GM19035 (cell line): ENCODE data around the gene DNAAF1.
"Not testable (repeated sequence)": the region's sequence is repeated elsewhere in the genome, so short reads cannot be mapped to it uniquely, and the experiment has no call there.

Experiments
- ATAC-seq: cut with Tn5 transposase; IDR thresholded peaks from one replicate; pipeline ENCODE4 v1.9.1; 2021; ENCODE audit not compliant: unreplicated experiment

The DNAAF1 gene

DNA sequence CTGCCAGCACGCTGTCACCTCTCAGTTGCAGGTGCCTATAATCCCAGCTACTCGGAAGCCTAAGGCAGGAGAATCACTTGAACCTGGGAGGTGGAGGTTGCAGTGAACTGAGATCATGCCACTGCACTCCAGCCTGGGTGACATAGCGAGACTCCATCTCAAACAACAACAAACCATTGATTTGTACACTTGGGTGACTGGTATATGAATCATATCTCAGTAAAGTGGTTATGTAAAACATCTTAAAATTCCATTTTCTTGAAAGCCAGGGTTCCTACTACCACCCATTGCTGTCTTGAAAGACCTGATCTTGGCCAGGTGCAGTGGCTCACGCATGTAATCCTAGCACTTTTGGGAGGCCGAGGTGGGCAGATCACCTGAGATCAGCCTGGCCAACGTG is 60.0 kb downstream of the DNAAF1 start:
- ATAC-seq = not testable (repeated sequence)

DNA sequence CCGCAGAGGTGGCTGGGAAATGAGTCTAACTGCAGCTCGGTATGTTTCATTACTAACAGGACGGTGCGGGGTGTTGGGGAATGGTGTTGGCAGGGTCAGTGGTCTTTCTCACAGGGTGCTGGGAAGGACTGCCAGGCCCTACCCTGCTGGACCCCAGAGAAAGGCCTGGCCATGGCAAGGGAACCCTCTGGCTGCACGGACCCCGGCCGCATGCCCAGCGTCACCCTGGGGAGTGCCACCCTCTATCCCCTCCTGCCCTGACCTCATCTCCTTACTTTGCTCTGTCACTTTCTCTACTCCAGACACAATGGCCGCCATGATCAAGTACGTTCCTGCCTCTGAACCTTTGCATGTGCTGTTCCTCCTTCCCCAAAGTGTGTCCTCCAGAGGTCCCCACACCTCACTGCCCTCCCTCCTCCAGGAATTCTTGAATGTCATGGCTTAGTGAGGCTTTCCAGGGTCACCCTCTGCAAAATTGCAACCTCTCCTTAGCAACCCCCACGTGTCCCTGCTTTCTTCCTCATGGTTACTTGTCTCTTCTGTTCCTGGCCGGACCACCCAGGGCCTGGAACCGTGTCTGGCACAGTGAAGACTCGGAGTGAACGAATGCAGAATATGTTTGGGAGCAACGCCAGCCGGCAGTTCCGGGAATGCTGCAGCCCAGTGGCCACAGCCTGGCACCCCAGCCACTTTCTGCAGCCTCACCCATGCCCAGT is 61.0 kb downstream of the DNAAF1 start:
- ATAC-seq = no peak

DNA sequence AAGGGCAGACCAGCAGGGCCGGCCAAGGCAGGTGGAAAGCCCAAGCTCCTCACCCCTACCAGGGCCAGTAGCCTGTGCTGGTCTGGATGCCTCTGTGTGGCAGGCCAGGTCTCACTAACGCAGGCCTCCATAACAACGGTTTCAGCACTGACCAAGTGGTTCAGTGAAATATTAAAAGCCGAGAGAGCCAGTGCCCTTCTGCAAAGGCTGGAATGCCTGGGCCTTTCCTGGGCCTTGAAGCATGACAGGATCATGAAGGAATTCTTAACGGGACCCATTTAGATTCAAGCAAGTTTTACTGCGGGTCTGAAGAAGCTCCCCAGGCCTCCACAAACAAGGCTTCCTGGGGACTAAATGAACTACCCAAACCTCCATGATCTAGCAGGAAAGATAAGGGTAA is 62.1 kb downstream of the DNAAF1 start:
- no peak for ATAC-seq

DNA sequence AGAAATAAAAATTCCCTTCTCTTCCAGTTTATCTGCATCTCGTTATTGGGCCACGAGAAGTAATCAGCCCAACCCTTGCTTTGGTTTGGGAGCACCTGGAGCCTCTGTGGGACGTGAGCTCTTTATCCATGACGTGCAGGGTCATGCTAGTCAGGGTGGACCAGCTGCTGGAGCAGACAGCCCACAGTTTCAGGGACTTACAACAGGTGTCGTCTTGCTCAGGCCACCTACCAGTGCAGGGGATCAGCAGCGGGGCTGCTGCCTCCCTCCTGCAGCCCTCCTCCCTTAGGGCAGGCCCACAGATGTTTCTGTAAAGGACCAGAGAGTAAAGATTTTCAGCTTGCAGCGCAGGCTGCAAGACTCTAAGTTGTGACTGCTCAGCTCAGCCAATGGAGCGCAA is 62.8 kb downstream of the DNAAF1 start:
- no peak for ATAC-seq

DNA sequence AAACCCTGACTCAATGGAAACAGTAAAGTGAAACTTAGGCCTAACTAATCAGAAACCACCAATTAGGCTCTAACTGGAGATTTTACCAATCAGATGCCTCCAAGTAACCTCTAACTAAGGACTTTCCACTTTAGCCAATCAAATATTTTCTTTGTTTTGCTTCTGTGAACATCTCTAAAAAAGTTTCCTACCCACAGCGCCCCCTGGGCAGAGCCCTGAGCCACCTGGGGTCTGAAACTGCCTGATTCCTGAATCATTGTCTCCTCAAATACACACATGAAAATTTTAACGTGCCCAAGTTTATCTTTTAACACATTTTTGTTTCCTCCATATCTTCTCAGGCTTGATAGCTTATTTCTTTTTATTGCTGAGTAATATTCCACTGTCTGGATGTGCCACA is 64.9 kb downstream of the DNAAF1 start:
- no peak for ATAC-seq

DNA sequence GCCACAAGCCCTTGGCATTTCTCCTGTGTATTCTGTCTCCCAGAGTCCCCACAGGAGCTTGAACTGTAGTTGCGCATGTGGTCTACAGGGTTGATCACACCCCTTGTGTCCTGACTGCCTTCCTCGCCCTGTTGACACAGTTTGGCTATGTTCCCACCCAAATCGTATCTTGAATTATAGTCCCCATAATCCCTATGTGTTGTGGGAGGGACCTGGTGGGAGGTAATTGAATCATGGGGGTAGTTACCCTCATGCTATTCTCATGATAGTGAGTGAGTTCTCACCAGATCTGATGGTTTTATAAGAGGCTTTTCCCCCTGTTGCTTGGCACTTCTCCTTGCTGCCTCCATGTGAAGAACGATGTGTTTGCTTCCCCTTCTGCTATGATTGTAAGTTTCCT is 67.0 kb downstream of the DNAAF1 start:
- ATAC-seq = no peak

DNA sequence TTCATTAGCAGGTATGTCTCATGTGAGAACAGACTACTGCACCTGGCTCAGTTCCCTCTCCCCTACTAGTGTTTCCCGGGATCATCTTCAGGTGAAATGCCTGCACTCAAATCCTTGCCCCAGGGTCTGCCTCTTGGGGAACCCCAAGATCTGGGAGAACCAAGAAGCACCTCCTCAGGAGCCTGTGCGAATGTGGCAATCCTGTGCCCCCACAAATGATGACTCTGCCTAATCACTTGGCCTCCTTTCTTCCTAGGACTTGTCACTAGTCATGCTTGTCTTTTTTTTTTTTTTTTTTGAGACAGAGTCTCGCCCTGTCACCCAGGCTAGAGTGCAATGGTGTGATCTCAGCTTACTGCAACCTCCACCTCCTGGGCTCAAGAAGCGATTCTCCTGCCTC is 67.5 kb downstream of the DNAAF1 start:
- ATAC-seq = no peak

DNA sequence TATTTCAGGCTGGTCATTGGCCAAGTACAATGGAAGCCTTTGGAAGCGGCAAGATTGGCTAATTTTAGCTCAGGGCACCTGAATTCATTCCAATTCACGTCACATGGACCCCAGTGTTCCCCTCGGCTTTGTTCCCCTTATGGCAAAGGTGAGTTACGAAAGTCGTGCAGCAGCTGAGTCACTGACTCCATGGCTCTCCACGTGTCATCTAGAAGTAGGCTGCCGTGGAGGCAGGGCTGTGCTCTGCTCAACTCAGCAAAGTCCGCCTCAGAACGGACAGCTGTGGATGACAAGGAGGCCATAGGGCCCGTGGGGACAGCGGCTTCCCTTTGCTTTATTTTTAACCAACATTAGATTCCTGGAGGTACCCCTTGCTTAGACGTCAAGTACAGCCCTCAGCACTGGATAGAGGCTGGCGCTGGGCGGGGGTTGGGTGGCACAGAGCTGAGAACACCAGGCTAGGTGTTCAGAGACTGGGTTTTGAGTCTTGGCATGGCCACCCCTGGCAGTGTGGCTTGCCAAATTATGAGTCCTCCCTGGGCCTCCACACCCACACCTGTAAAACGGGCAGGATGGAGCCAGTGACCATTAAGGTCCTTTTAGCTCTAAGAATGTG is 69.5 kb downstream of the DNAAF1 start:
- ATAC-seq = no peak

DNA sequence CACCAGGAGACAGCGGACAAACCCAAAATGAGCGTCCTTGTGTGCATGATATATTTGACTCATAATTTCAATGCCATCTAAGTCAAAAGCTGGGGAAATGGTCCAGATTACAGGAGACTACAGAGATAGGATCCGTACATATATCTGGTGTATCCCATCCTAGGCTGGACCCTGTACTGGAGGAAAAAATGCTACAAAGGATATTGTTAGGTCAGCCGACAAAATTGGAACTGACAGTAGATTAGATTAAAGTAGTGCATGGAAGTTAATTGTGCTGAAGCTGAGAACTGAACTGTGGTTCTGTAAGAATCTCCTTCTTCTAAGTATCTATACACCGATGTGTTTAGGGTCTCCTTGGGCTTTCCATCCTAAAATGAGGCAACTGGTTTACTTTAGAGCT is 70.4 kb downstream of the DNAAF1 start:
- no peak for ATAC-seq

DNA sequence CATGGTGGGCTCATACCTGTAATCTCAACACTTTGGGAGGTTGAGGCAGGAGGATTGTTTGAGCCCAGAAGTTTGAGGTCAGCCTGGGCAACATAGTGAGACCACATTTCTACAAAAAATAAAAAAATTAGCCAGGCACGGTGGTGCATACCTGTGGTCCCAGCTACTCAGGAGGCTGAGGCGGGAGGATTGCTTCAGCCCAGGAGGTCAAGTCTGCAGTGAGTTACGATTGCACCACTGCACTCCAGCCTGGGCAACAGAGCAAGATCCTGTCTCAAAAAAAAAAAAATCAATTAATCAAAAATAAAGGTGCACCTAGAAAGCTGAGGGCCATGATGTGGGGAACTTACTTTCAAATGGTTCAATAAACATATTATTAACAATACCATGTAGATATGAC is 71.0 kb downstream of the DNAAF1 start:
- ATAC-seq = not testable (repeated sequence)

DNA sequence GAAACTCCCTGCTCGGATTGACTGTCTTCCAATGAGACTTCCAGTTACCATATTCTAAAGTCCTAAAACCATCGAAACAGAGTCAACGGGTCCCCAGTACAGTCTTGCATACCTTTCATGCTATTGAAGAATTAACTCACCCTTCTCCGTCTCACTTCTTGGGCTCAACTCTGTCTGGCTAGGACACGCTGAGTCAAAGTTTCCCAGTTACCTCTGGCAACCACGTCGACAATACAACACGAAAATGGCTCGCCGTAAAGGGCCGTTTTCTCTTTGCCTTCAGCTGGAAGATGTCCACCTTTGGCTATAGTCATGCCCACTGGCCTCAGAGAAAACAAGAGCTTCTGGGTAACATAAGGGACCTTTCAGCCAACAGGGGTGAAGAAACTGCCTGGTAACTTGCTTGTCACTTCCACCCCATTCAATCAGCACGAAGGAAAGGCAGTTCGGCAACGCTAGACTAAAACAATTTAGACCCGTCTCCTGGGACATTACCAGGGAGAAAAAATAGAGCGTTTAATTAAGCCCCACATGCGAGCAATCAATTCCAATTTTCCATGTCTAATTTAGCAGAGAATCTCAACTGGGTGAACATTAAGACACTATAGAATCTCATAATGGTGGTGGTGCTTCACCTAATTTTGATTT is 73.2 kb downstream of the DNAAF1 start:
- ATAC-seq = no peak

DNA sequence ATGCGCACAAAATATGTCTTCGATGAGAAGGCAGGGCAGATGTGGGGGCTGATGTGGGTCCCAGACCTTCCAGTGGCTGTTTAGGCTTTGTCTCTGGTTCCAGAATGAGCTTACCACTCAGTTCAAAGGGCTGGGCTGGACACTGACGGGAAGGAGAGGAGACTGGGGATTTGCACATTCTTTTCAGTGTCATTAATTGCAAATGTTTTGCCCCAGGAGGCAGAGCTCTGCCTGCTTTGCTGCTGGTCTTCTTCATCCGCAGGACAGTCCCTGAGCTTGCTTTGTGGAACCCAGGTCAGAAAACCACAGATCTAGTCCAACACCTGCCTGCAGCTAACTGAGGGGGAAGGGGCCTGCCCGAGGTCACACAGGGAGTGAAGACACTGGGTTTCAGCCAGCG is 73.8 kb downstream of the DNAAF1 start:
- no peak for ATAC-seq

DNA sequence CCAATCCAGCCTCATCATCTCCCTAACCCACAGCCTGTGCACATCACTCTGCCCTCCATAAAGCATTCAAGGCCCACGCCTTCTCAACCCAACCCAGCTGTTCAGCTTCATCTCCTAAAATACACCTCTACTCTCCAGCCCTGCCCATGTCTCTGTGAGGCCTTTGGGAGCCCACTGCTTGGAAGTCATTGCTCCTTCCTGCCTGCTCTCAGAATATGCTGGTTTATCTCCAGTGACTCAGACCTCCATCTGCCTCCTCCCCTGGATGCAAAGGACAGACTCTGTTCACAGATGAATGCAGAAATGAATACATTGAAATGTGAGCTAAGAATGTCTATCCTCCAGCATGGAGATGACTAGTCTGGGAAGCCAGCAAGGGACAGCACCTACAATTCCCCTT is 75.7 kb downstream of the DNAAF1 start:
- no peak for ATAC-seq

DNA sequence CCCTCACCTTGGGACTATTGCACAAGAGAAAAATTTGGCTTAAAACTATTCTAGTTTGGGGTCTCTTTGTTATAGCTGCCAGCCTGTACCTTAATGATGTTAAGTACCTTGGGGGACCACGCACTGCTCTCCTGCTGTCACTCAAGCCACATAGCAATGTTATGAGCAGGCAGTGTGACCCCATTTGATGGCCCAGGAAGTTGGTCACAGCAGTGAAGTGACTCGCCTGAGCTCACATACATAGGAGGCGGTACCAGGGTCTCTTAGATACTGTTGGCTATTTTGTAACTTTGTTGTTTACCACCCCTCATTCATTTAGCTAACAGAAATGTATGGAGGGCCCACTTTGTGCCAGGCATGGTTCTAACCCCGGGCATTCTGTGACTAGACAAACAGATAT is 78.3 kb downstream of the DNAAF1 start:
- no peak for ATAC-seq

DNA sequence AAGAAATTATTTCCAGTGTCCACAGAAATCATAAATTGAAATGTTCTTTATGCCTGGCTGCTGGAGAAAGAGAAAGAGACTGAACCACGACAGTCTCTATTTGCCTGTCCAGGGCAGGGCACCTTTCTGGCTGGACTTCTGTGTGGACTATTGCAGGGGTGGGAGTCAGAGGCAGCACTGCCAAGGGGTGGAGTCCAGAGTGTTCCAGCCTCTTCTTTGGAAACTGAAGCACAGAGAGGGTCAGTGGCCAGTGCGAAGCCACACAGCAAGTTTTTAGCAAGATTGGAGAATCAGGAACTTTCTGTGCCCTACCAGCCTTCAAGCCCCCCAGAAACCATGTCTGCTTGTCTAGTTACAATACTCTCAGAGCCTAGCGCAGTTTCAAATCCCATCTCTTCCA is 79.4 kb downstream of the DNAAF1 start:
- ATAC-seq = no peak

DNA sequence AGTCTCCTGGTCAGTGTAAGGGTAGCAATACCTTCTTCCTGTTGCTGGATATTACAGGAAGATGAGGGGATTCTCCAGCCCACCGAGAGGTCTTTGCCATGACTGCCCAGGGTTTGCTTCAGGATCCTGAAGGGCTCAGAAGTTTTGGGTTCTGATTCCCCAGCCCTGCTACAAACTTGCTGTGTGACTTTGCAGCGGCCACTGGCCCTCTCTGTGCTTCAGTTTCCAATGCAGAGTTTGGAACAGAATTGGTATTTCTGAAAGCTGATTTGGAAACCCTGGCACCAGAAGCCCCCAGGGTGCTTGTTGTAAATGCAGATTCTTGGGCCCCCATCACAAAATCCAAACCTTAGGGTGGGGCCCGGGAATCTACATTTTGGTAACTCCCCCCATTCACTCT is 80.0 kb downstream of the DNAAF1 start:
- ATAC-seq = no peak

DNA sequence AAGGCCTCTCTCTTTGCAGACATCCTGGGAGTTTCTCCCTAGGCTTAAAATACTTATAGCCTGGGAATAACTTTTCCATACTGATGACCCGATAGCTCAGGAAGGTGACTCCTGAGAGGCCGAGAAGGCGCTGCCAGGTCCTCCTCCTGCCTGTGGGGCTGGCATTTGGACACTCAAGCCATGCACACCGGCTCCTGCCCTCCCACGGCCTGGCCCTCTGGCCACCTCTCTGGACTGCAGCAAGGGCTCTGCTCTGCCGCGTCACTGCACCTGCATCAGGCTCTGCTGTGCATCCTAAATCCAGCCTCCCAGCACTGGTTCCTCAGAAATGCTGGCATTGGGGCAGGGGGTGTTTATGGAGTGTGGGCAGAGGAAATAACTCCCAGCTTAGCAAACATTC is 80.5 kb downstream of the DNAAF1 start:
- ATAC-seq = no peak

DNA sequence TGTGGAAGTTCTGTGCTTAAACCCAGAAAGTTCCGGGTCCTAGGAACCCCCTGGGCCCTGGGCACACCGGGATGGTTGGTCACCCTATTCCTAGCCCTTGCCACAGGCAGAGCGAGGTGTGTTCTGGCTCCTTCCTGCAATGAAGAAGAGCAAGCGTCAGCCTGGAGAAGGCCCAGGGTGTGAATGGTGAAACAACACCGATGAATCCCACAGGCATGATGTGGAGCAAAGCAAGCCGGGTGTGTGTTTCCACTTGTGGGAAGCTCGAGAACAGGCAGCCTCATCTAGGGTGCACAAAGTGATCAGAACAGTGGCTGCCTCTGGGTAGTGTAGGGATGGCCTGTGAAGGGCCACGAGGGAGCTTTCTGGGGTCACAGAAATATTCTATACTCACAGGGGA is 80.9 kb downstream of the DNAAF1 start:
- ATAC-seq = no peak
